ENCODE results near the gene USP17L18. TPM values are rescaled to one million over a fixed set of nuclear protein-coding genes. Genes with fewer than 3 reads are reported as not detected.
"Not testable (repeated sequence)": the region's sequence is repeated elsewhere in the genome, so short reads cannot be mapped to it uniquely, and the experiment has no call there.

The USP17L18 gene
- not detected for total RNA-seq

GRCh38 chr4:9247953-9248680, at the start of gene USP17L18:
USP17L18 (plus strand) TSS chr4:9248630; CDS start chr4:9248630, 0 bp downstream.
- H3K27ac Mint-ChIP-seq; H3K27me3 Mint-ChIP-seq; H3K4me1 Mint-ChIP-seq; DNase-seq; H3K36me3 Mint-ChIP-seq; H3K9me3 Mint-ChIP-seq; ATAC-seq (ENCODE audit: low read depth); POLR2A ChIA-PET; H3K4me3 Mint-ChIP-seq: not testable (repeated sequence)

DNA sequence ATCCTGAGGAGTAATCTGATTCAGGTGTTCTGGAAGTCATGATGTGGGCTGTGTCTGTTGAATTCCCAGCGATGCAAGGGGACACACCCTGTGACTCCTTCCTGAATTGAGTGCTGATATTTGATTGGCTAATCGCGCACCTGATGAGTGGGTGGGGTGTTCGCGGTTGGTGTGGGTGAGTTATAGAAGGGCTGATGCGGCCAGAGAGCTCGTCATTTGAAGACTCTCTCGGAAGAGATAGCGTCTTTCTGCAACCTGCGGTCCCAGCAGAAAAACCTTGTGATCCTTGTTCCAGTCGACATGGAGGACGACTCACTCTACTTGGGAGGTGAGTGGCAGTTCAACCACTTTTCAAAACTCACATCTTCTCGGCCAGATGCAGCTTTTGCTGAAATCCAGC, 38.1 kb upstream of the USP17L18 start, which contains the start of gene USP17L10:
USP17L10 (plus strand) TSS at position 301 of the 400 bp plus-strand sequence; CDS start at position 301, 0 bp downstream.
- H3K4me1 Mint-ChIP-seq; H3K27ac Mint-ChIP-seq; H3K9me3 Mint-ChIP-seq; ATAC-seq (ENCODE audit: low read depth); DNase-seq; H3K4me3 Mint-ChIP-seq; H3K36me3 Mint-ChIP-seq; H3K27me3 Mint-ChIP-seq; POLR2A ChIA-PET: not testable (repeated sequence)

DNA sequence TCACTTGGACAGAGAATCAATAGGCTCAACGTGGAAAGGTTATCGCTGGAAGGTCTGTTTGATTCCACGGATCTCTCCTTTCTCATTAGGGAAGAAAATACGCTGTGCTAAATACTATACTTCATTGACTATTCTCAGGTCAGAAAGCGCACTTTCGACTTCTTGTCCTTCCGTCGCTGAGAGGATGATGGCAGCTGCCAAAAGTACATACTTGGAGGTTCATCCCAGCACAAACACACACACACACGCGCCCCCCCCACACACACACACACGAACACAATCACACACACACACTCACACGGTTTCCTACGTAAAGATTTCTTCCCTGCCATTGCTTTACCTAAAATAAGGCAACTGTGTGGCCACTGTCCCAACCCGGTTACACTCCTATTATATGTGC, 33.7 kb upstream of the USP17L18 start:
- ATAC-seq (ENCODE audit: low read depth); H3K36me3 Mint-ChIP-seq; H3K9me3 Mint-ChIP-seq; H3K27me3 Mint-ChIP-seq; H3K4me3 Mint-ChIP-seq; DNase-seq; H3K4me1 Mint-ChIP-seq; H3K27ac Mint-ChIP-seq; POLR2A ChIA-PET: not testable (repeated sequence)

DNA sequence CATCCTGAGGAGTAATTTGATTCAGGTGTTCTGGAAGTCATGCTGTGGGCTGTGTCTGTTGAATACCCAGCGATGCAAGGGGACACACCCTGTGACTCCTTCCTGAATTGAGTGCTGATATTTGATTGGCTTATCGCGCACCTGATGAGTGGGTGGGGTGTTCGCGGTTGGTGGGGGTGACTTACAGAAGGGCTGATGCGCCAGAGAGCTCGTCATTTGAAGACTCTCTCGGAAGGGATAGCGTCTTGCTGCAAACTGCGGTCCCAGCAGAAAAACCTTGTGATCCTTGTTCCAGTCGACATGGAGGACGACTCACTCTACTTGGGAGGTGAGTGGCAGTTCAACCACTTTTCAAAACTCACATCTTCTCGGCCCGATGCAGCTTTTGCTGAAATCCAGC, 33.3 kb upstream of the USP17L18 start, which contains the start of gene USP17L11:
USP17L11 (plus strand) TSS at position 301 of the 400 bp plus-strand sequence; CDS start at position 301, 0 bp downstream.
- H3K27me3 Mint-ChIP-seq, POLR2A ChIA-PET: not testable (repeated sequence)

DNA sequence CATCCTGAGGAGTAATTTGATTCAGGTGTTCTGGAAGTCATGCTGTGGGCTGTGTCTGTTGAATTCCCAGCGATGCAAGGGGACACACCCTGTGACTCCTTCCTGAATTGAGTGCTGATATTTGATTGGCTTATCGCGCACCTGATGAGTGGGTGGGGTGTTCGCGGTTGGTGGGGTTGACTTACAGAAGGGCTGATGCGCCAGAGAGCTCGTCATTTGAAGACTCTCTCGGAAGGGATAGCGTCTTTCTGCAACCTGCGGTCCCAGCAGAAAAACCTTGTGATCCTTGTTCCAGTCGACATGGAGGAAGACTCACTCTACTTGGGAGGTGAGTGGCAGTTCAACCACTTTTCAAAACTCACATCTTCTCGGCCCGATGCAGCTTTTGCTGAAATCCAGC, 28.6 kb upstream of the USP17L18 start, which contains the start of gene USP17L12:
USP17L12 (plus strand) TSS at position 301 of the 400 bp plus-strand sequence; CDS start at position 301, 0 bp downstream.
- ATAC-seq (ENCODE audit: low read depth); H3K4me1 Mint-ChIP-seq; POLR2A ChIA-PET; DNase-seq; H3K36me3 Mint-ChIP-seq; H3K4me3 Mint-ChIP-seq; H3K9me3 Mint-ChIP-seq; H3K27me3 Mint-ChIP-seq; H3K27ac Mint-ChIP-seq: not testable (repeated sequence)

More for the DNA sequence above, 33.3 kb upstream of the USP17L18 start, which contains the start of gene USP17L11:
- DNase-seq; H3K4me3 Mint-ChIP-seq; H3K27ac Mint-ChIP-seq; ATAC-seq (ENCODE audit: low read depth); H3K9me3 Mint-ChIP-seq; H3K36me3 Mint-ChIP-seq; H3K4me1 Mint-ChIP-seq: not testable (repeated sequence)

- POLR2A ChIA-PET; ATAC-seq (ENCODE audit: low read depth); H3K9me3 Mint-ChIP-seq; H3K36me3 Mint-ChIP-seq; H3K27me3 Mint-ChIP-seq; H3K27ac Mint-ChIP-seq; H3K4me3 Mint-ChIP-seq; DNase-seq; H3K4me1 Mint-ChIP-seq: not testable (repeated sequence)
These were observed 23.8 kb upstream of the USP17L18 start, which contains the start of gene USP17L13 for GRCh38 chr4:9224596-9224995. USP17L13 (plus strand) TSS chr4:9224896; CDS start chr4:9224896, 0 bp downstream.

GRCh38 chr4:9230249-9230648, 18.2 kb upstream of the USP17L18 start:
- H3K9me3 Mint-ChIP-seq; DNase-seq; ATAC-seq (ENCODE audit: low read depth); POLR2A ChIA-PET; H3K36me3 Mint-ChIP-seq; H3K27ac Mint-ChIP-seq; H3K4me3 Mint-ChIP-seq; H3K4me1 Mint-ChIP-seq; H3K27me3 Mint-ChIP-seq: not testable (repeated sequence)

- ATAC-seq (ENCODE audit: low read depth); H3K27me3 Mint-ChIP-seq; DNase-seq; H3K9me3 Mint-ChIP-seq; H3K4me1 Mint-ChIP-seq; H3K4me3 Mint-ChIP-seq; H3K36me3 Mint-ChIP-seq; POLR2A ChIA-PET; H3K27ac Mint-ChIP-seq: not testable (repeated sequence)
These were observed 14.3 kb upstream of the USP17L18 start, which contains the start of gene USP17L15 for GRCh38 chr4:9234085-9234484. USP17L15 (plus strand) TSS chr4:9234385; CDS start chr4:9234385, 0 bp downstream.

DNA sequence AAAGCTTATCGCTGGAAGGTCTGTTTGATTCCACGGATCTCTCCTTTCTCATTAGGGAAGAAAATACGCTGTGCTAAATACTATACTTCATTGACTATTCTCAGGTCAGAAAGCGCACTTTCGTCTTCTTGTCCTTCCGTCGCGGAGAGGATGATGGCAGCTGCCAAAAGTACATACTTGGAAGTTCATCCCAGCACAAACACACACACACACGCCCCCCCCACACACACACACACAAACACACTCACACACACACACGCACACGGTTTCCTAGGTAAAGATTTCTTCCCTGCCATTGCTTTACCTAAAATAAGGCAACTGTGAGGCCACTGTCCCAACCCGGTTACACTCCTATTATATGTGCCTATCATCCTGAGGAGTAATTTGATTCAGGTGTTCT, 10.0 kb upstream of the USP17L18 start:
- not testable (repeated sequence) for H3K27me3 Mint-ChIP-seq, H3K36me3 Mint-ChIP-seq

DNA sequence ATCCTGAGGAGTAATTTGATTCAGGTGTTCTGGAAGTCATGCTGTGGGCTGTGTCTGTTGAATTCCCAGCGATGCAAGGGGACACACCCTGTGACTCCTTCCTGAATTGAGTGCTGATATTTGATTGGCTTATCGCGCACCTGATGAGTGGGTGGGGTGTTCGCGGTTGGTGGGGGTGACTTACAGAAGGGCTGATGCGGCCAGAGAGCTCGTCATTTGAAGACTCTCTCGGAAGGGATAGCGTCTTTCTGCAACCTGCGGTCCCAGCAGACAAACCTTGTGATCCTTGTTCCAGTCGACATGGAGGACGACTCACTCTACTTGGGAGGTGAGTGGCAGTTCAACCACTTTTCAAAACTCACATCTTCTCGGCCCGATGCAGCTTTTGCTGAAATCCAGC, 4.9 kb upstream of the USP17L18 start, which contains the start of gene USP17L17:
USP17L17 (plus strand) TSS at position 301 of the 400 bp plus-strand sequence; CDS start at position 301, 0 bp downstream.
- H3K4me1 Mint-ChIP-seq; DNase-seq; H3K36me3 Mint-ChIP-seq; H3K27me3 Mint-ChIP-seq; H3K27ac Mint-ChIP-seq; ATAC-seq (ENCODE audit: low read depth); POLR2A ChIA-PET; H3K9me3 Mint-ChIP-seq; H3K4me3 Mint-ChIP-seq: not testable (repeated sequence)

More for the DNA sequence above, 10.0 kb upstream of the USP17L18 start:
- H3K27ac Mint-ChIP-seq; ATAC-seq (ENCODE audit: low read depth); POLR2A ChIA-PET; H3K4me1 Mint-ChIP-seq; DNase-seq; H3K9me3 Mint-ChIP-seq; H3K4me3 Mint-ChIP-seq: not testable (repeated sequence)

DNA sequence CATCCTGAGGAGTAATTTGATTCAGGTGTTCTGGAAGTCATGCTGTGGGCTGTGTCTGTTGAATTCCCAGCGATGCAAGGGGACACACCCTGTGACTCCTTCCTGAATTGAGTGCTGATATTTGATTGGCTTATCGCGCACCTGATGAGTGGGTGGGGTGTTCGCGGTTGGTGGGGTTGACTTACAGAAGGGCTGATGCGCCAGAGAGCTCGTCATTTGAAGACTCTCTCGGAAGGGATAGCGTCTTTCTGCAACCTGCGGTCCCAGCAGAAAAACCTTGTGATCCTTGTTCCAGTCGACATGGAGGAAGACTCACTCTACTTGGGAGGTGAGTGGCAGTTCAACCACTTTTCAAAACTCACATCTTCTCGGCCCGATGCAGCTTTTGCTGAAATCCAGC, 4.6 kb downstream of the USP17L18 start, which contains the start of gene USP17L19:
USP17L19 (plus strand) TSS at position 301 of the 400 bp plus-strand sequence; CDS start at position 301, 0 bp downstream.
- H3K36me3 Mint-ChIP-seq; H3K27ac Mint-ChIP-seq; H3K9me3 Mint-ChIP-seq; DNase-seq; ATAC-seq (ENCODE audit: low read depth); POLR2A ChIA-PET; H3K4me3 Mint-ChIP-seq; H3K4me1 Mint-ChIP-seq; H3K27me3 Mint-ChIP-seq: not testable (repeated sequence)

GRCh38 chr4:9257824-9258223, 9.4 kb downstream of the USP17L18 start, which contains the start of gene USP17L20:
USP17L20 (plus strand) TSS chr4:9258124; CDS start chr4:9258124, 0 bp downstream.
- H3K4me1 Mint-ChIP-seq; H3K27me3 Mint-ChIP-seq; DNase-seq; H3K27ac Mint-ChIP-seq; POLR2A ChIA-PET; H3K36me3 Mint-ChIP-seq; ATAC-seq (ENCODE audit: low read depth); H3K4me3 Mint-ChIP-seq; H3K9me3 Mint-ChIP-seq: not testable (repeated sequence)

- H3K27me3 Mint-ChIP-seq; H3K9me3 Mint-ChIP-seq; POLR2A ChIA-PET; H3K4me1 Mint-ChIP-seq; H3K27ac Mint-ChIP-seq; H3K4me3 Mint-ChIP-seq; ATAC-seq (ENCODE audit: low read depth); H3K36me3 Mint-ChIP-seq; DNase-seq: not testable (repeated sequence)
These were observed 14.1 kb downstream of the USP17L18 start, which contains the start of gene USP17L21 for GRCh38 chr4:9262572-9262971. USP17L21 (plus strand) TSS chr4:9262872; CDS start chr4:9262872, 0 bp downstream.

- H3K4me1 Mint-ChIP-seq; H3K36me3 Mint-ChIP-seq; DNase-seq; ATAC-seq (ENCODE audit: low read depth); POLR2A ChIA-PET; H3K4me3 Mint-ChIP-seq; H3K27ac Mint-ChIP-seq; H3K27me3 Mint-ChIP-seq; H3K9me3 Mint-ChIP-seq: not testable (repeated sequence)
These were observed 18.9 kb downstream of the USP17L18 start, which contains the start of gene USP17L22 for GRCh38 chr4:9267319-9267718. USP17L22 (plus strand) TSS chr4:9267619; CDS start chr4:9267619, 0 bp downstream.
